ENCODE measurements around the gene NEK3. TPM values are rescaled to one million over a fixed set of nuclear protein-coding genes. Genes with fewer than 3 reads are reported as not detected.
"Not testable (repeated sequence)": the region's sequence is repeated elsewhere in the genome, so short reads cannot be mapped to it uniquely, and the experiment has no call there.

NEK3 gene
- total RNA-seq (1 to 10 TPM; 1.2 to 1.5 TPM), polyA plus RNA-seq (2.7 TPM)

- Histone ChIP-seq H3K9me3 (ENCODE audit: low read length) (no peaks in the 10 kb centered on the region), H3K27ac (ENCODE audit: low read depth, low read length) (peak within 1 kb of the TSS; percentile 1), H3K27me3 (ENCODE audit: insufficient read depth, low read length, poor library complexity, severe bottlenecking) (no peaks in the 10 kb centered on the region), H3K4me3 (ENCODE audit: low read length) (peak within 1 kb of the TSS; percentile 62), H3K4me1 (ENCODE audit: insufficient read depth, low read length) (peaks cover 14% of the 10 kb centered on the region), H3K36me3 (ENCODE audit: insufficient read depth, low read length) (no peaks in the 10 kb centered on the region)
- H3K4me1 Mint-ChIP-seq: peaks cover 18 to 32% (median 30%) of the 10 kb centered on the region in 3 donors
- H3K9me3 Mint-ChIP-seq: no peaks in the 10 kb centered on the region
- H3K27ac Mint-ChIP-seq: peak within 1 kb of the TSS; percentile 37 to 89 (median 79)
- peak within 1 kb of the TSS; percentile 75 to 94 (median 91) for H3K4me3 Mint-ChIP-seq
- POLR2A ChIA-PET: interaction anchor here (0.7 kb wide), 1 partner anchor 147 kb away, joined by 3 read pairs; the partner anchor contains the start of gene ALG11
- peaks cover 0 to 2% of the 10 kb centered on the region in 2 donors for H3K27me3 Mint-ChIP-seq
- DNase-seq: peak; percentile 30 to 69 (median 47)
- CTCF ChIA-PET: interaction anchor here (1.6 to 1.9 kb wide), 3 partner anchors 32 to 362 kb away, joined by 3 to 5 read pairs (median 4); partner anchors contain the start of gene VPS36
- H3K36me3 Mint-ChIP-seq: no peaks in the 10 kb centered on the region
Measured at GRCh38 chr13:52159159-52159982, at the start of gene NEK3. Gene NEK3, minus strand, starts transcription at chr13:52159597. Its CDS starts 3,406 bp downstream, at chr13:52156191.

GRCh38 chr13:52208384-52208783 lies 49.0 kb upstream of the NEK3 start:
- H3K4me1 ChIP-seq (ENCODE audit: insufficient read depth, low read length); DNase-seq; CTCF ChIA-PET; H3K36me3 Mint-ChIP-seq; H3K27ac Mint-ChIP-seq; H3K9me3 Mint-ChIP-seq; H3K4me3 ChIP-seq (ENCODE audit: low read length); H3K27ac ChIP-seq (ENCODE audit: low read depth, low read length); H3K9me3 ChIP-seq (ENCODE audit: low read length); H3K4me1 Mint-ChIP-seq; H3K4me3 Mint-ChIP-seq; H3K27me3 ChIP-seq (ENCODE audit: insufficient read depth, low read length, poor library complexity, severe bottlenecking); H3K36me3 ChIP-seq (ENCODE audit: insufficient read depth, low read length); POLR2A ChIA-PET: not testable (repeated sequence)
- H3K27me3 Mint-ChIP-seq: peaks cover 11 to 22% of the 10 kb centered on the region in 2 donors

DNA sequence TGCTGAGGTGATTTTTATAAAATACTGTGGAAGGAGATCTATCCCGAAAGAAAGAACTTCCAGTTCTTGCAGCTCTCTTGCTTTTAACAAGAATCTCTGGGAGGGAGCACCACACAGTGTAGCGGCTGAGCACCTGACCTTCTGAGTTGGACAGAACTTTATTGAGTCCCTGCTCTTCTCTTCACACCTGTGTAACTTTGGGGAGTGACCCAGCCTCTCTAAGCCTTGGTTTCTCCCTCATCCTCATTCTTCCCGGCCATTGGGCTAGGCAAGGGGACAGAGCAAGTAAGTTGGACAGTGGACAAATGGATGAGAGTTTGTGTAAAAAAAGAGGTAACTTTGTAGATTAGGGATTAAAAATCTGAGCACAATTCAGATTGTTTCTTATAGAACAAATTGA lies 48.5 kb upstream of the NEK3 start:
- H3K36me3 Mint-ChIP-seq; H3K4me3 ChIP-seq (ENCODE audit: low read length); DNase-seq; H3K4me1 Mint-ChIP-seq; H3K4me1 ChIP-seq (ENCODE audit: insufficient read depth, low read length); H3K9me3 Mint-ChIP-seq; CTCF ChIA-PET; H3K27ac ChIP-seq (ENCODE audit: low read depth, low read length); H3K36me3 ChIP-seq (ENCODE audit: insufficient read depth, low read length); H3K9me3 ChIP-seq (ENCODE audit: low read length); POLR2A ChIA-PET; H3K4me3 Mint-ChIP-seq; H3K27me3 ChIP-seq (ENCODE audit: insufficient read depth, low read length, poor library complexity, severe bottlenecking); H3K27ac Mint-ChIP-seq: not testable (repeated sequence)
- peaks cover 11 to 22% of the 10 kb centered on the region in 2 donors for H3K27me3 Mint-ChIP-seq

DNA sequence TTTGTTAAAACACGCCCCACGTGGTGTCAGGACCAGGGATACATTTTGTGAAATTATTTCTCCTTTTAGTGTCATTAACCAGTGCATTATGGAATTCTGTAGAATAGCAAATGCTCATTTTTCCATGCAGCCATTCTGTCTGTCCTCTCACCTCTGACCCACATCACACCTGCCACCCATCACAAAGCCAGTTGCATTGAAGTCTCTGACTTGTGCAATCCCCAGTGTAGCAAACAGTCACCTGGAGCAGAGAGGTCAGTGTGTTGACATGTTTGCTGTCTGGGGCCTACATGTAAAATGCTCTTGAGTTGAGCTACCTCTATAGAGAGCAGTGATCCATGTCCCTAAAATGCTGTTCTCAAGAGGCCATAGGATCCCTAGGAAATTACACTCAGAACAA lies 47.9 kb upstream of the NEK3 start:
- H3K27ac Mint-ChIP-seq; H3K4me3 Mint-ChIP-seq; CTCF ChIA-PET; H3K4me3 ChIP-seq (ENCODE audit: low read length); POLR2A ChIA-PET; H3K9me3 ChIP-seq (ENCODE audit: low read length); H3K4me1 ChIP-seq (ENCODE audit: insufficient read depth, low read length); H3K4me1 Mint-ChIP-seq; H3K36me3 ChIP-seq (ENCODE audit: insufficient read depth, low read length); H3K27me3 ChIP-seq (ENCODE audit: insufficient read depth, low read length, poor library complexity, severe bottlenecking); H3K9me3 Mint-ChIP-seq; H3K27ac ChIP-seq (ENCODE audit: low read depth, low read length); DNase-seq; H3K36me3 Mint-ChIP-seq: not testable (repeated sequence)
- H3K27me3 Mint-ChIP-seq: peaks cover 11 to 18% of the 10 kb centered on the region in 2 donors

DNA sequence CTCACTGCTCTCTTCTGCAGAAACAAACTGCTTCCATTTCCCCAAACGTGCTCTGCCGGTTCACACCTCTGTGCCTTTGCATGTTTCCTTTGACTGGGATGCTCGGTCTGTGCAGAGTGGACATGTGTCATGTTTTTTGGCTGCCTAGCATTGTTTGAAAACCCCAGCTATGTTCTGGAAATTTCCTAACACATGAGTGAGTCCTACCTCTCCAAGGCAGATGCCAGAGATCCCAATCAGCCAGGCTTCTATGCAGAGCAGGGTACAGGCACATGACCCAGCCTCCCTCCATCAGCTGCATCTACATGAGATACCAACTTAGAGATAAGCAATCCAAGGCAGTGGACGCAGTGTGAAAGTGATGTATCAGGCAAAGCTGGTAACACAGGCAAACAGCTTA lies 45.1 kb upstream of the NEK3 start:
- H3K27me3 Mint-ChIP-seq; H3K27ac Mint-ChIP-seq; H3K36me3 ChIP-seq (ENCODE audit: insufficient read depth, low read length); H3K36me3 Mint-ChIP-seq; H3K9me3 Mint-ChIP-seq; H3K4me3 ChIP-seq (ENCODE audit: low read length); H3K9me3 ChIP-seq (ENCODE audit: low read length); DNase-seq; H3K27ac ChIP-seq (ENCODE audit: low read depth, low read length); H3K27me3 ChIP-seq (ENCODE audit: insufficient read depth, low read length, poor library complexity, severe bottlenecking); H3K4me3 Mint-ChIP-seq; H3K4me1 ChIP-seq (ENCODE audit: insufficient read depth, low read length); H3K4me1 Mint-ChIP-seq; POLR2A ChIA-PET: not testable (repeated sequence)
- CTCF ChIA-PET: interaction anchor here (1.2 kb wide), 1 partner anchor 202 kb away, joined by 3 read pairs; no protein-coding TSS in a partner anchor

DNA sequence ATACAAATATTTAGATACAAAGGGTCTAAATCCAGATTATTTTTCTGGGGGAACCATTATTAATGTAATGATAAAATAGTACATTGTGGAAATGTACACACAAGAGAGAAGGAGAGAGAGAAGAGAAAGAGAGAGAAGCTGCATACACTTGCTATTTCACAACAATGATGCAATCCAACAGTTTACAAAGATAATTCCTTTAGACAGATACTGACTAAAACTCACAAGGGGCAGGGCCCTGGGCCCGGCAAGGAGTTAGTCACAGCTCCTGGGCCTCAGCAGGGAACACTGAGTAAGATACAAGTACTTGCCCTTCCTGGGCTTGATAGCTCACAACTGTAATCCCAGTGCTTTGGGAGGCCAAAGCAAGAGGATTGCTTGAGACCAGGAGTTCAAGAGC lies 44.5 kb upstream of the NEK3 start:
- H3K27ac Mint-ChIP-seq; H3K9me3 ChIP-seq (ENCODE audit: low read length); H3K36me3 Mint-ChIP-seq; H3K9me3 Mint-ChIP-seq; H3K27me3 ChIP-seq (ENCODE audit: insufficient read depth, low read length, poor library complexity, severe bottlenecking); H3K4me3 Mint-ChIP-seq; H3K36me3 ChIP-seq (ENCODE audit: insufficient read depth, low read length); POLR2A ChIA-PET; H3K27me3 Mint-ChIP-seq; H3K4me3 ChIP-seq (ENCODE audit: low read length); H3K4me1 ChIP-seq (ENCODE audit: insufficient read depth, low read length); DNase-seq; H3K4me1 Mint-ChIP-seq; H3K27ac ChIP-seq (ENCODE audit: low read depth, low read length): not testable (repeated sequence)
- CTCF ChIA-PET: interaction anchor here (1.2 to 1.6 kb wide), 2 partner anchors 9 to 202 kb away, joined by 3 to 4 read pairs; no protein-coding TSS in a partner anchor

DNA sequence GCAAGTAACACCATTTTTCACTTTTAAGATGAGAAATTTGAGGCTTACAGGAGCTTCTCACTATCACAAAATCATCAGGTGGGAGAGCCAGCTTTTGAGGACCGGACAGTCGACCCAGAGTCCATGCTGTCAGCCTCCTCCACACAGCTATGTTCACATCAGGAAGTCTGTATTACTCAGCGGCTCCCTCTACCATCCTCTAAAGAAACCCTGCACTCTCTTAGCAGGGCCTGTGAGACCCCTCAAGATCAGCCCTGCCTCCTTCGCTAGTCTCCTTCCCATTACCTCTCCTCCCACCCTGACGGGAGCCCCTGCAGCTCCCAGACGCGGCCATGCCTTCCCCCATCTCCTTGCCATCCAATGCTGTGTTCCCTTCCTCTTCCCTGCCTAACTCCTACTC lies 43.1 kb upstream of the NEK3 start:
- H3K4me3 Mint-ChIP-seq; H3K27me3 Mint-ChIP-seq; H3K27me3 ChIP-seq (ENCODE audit: insufficient read depth, low read length, poor library complexity, severe bottlenecking); DNase-seq; H3K36me3 ChIP-seq (ENCODE audit: insufficient read depth, low read length); H3K4me3 ChIP-seq (ENCODE audit: low read length); H3K4me1 ChIP-seq (ENCODE audit: insufficient read depth, low read length); POLR2A ChIA-PET; H3K27ac ChIP-seq (ENCODE audit: low read depth, low read length); H3K4me1 Mint-ChIP-seq; H3K9me3 Mint-ChIP-seq; H3K9me3 ChIP-seq (ENCODE audit: low read length); H3K36me3 Mint-ChIP-seq; H3K27ac Mint-ChIP-seq: not testable (repeated sequence)
- CTCF ChIA-PET: interaction anchor here (1.5 to 1.7 kb wide), 4 partner anchors 8 to 387 kb away, joined by 3 to 7 read pairs (median 4); no protein-coding TSS in a partner anchor

- POLR2A ChIA-PET; H3K36me3 Mint-ChIP-seq; H3K27me3 ChIP-seq (ENCODE audit: insufficient read depth, low read length, poor library complexity, severe bottlenecking); H3K27ac ChIP-seq (ENCODE audit: low read depth, low read length); H3K9me3 Mint-ChIP-seq; H3K4me1 Mint-ChIP-seq; H3K4me3 Mint-ChIP-seq; H3K9me3 ChIP-seq (ENCODE audit: low read length); H3K4me1 ChIP-seq (ENCODE audit: insufficient read depth, low read length); H3K4me3 ChIP-seq (ENCODE audit: low read length); H3K36me3 ChIP-seq (ENCODE audit: insufficient read depth, low read length); H3K27me3 Mint-ChIP-seq: not testable (repeated sequence)
- peak overlapping the region in 1 of 8 donors; percentile 47 for H3K27ac Mint-ChIP-seq
- peak in 3 of 5 donors; percentile 37 to 54 (median 43) for DNase-seq
- CTCF ChIA-PET: interaction anchor here (1.0 to 1.7 kb wide), 7 partner anchors 74 to 388 kb away, joined by 3 to 7 read pairs (median 5); partner anchors contain the start of gene TMEM272
Measured at GRCh38 chr13:52201439-52202193, 42.2 kb upstream of the NEK3 start.

Measured in CD8-positive, alpha-beta memory T cell (primary cell).